Measurements from ENCODE around the gene CALML6. TPM values are rescaled to one million over a fixed set of nuclear protein-coding genes. Genes with fewer than 3 reads are reported as not detected.

The CALML6 gene
- total RNA-seq, 1 experiment from 2014 or later, result 0.28 TPM

- intact Hi-C loops (cut with micrococcal nuclease; ENCODE audit: unreplicated experiment), result no loop called here
- no TSS peak for BruUV-seq (replicated peaks)
- no peaks in the 10 kb centered on the region for H3K9me3 ChIP-seq (ENCODE audit: low read depth, low read length, poor library complexity, severe bottlenecking)
- TF ChIP-seq CTCF (conservative IDR thresholded peaks at IDR 0.05; ENCODE audit: low read depth, low read length), result no peak
- no peak for TF ChIP-seq EZH2 (IDR thresholded peaks at IDR 0.05; ENCODE audit: borderline replicate concordance, low read depth, low read length, poor library complexity, severe bottlenecking)
- H3K27ac ChIP-seq (ENCODE audit: low read depth, low read length, poor library complexity, severe bottlenecking), result no peak overlapping the region
- H3K36me3 ChIP-seq (ENCODE audit: insufficient read depth, low read length, poor library complexity, severe bottlenecking), result no peaks in the 10 kb centered on the region
- no peak for DNase-seq (ENCODE audit: low spot score)
- peaks cover 1% of the 10 kb centered on the region for H3K4me1 ChIP-seq (ENCODE audit: insufficient read depth, low read length, poor library complexity, severe bottlenecking)
- ChIA-PET POLR2A (ENCODE audit: low non-redundant PET) (no interaction called here), CTCF (no interaction called here)
- no peak overlapping the region for H3K4me3 ChIP-seq (ENCODE audit: low read depth, low read length, poor library complexity, severe bottlenecking)
- no peaks in the 10 kb centered on the region for H3K27me3 ChIP-seq (replicated peaks; ENCODE audit: insufficient read depth, low read depth, low read length, poor library complexity)
These were observed 9.8 kb downstream of the CALML6 start for GRCh38 chr1:1924849-1925248.

- Histone ChIP-seq H3K9me3 (ENCODE audit: low read depth, low read length, poor library complexity, severe bottlenecking) (no peaks in the 10 kb centered on the region), H3K36me3 (ENCODE audit: insufficient read depth, low read length, poor library complexity, severe bottlenecking) (no peaks in the 10 kb centered on the region), H3K4me3 (ENCODE audit: low read depth, low read length, poor library complexity, severe bottlenecking) (no peak overlapping the region), H3K27ac (ENCODE audit: low read depth, low read length, poor library complexity, severe bottlenecking) (no peak overlapping the region), H3K27me3 (replicated peaks; ENCODE audit: insufficient read depth, low read depth, low read length, poor library complexity) (no peaks in the 10 kb centered on the region), H3K4me1 (ENCODE audit: insufficient read depth, low read length, poor library complexity, severe bottlenecking) (no peaks in the 10 kb centered on the region)
- no peak for TF ChIP-seq EZH2 (IDR thresholded peaks at IDR 0.05; ENCODE audit: borderline replicate concordance, low read depth, low read length, poor library complexity, severe bottlenecking)
- no peak for TF ChIP-seq CTCF (conservative IDR thresholded peaks at IDR 0.05; ENCODE audit: low read depth, low read length)
- DNase-seq (ENCODE audit: low spot score), result no peak
- BruUV-seq (replicated peaks), result no TSS peak
- CTCF ChIA-PET, result no interaction called here
- POLR2A ChIA-PET (ENCODE audit: low non-redundant PET), result no interaction called here
- intact Hi-C loops (cut with micrococcal nuclease; ENCODE audit: unreplicated experiment), result no loop called here
These were observed 10.6 kb downstream of the CALML6 start for GRCh38 chr1:1925437-1926345.

GRCh38 chr1:1926346-1926811 is 11.3 kb downstream of the CALML6 start:
- TF ChIP-seq CTCF (conservative IDR thresholded peaks at IDR 0.05; ENCODE audit: low read depth, low read length), result no peak
- no peak for TF ChIP-seq EZH2 (IDR thresholded peaks at IDR 0.05; ENCODE audit: borderline replicate concordance, low read depth, low read length, poor library complexity, severe bottlenecking)
- no TSS peak for BruUV-seq (replicated peaks)
- POLR2A ChIA-PET (ENCODE audit: low non-redundant PET), result no interaction called here

More at GRCh38 chr1:1926346-1926811, 11.3 kb downstream of the CALML6 start:
- no peaks in the 10 kb centered on the region for H3K9me3 ChIP-seq (ENCODE audit: low read depth, low read length, poor library complexity, severe bottlenecking)
- no peaks in the 10 kb centered on the region for H3K36me3 ChIP-seq (ENCODE audit: insufficient read depth, low read length, poor library complexity, severe bottlenecking)
- DNase-seq (ENCODE audit: low spot score), result no peak
- no peak overlapping the region for H3K27ac ChIP-seq (ENCODE audit: low read depth, low read length, poor library complexity, severe bottlenecking)
- intact Hi-C loops (cut with micrococcal nuclease; ENCODE audit: unreplicated experiment), result no loop called here
- H3K27me3 ChIP-seq (replicated peaks; ENCODE audit: insufficient read depth, low read depth, low read length, poor library complexity), result no peaks in the 10 kb centered on the region
- no peaks in the 10 kb centered on the region for H3K4me1 ChIP-seq (ENCODE audit: insufficient read depth, low read length, poor library complexity, severe bottlenecking)
- H3K4me3 ChIP-seq (ENCODE audit: low read depth, low read length, poor library complexity, severe bottlenecking), result no peak overlapping the region
- CTCF ChIA-PET, result no interaction called here
